Kidney epithelial cell (primary cell): Measurements from ENCODE around the gene MIEF1. TPM values are rescaled to one million over a fixed set of nuclear protein-coding genes. Genes with fewer than 3 reads are reported as not detected.

Source experiments
- DNase-seq: peaks from one replicate; pipeline ENCODE4 v3.0.0-alpha.2; 2010; ENCODE audit warnings: low read depth
- H3K27me3 ChIP-seq: 2 replicates; pipeline ENCODE4 v1.6.0; 2011; ENCODE audit warnings: low read length; ENCODE audit not compliant: control insufficient read depth, insufficient read depth
- H3K36me3 ChIP-seq: 2 replicates; pipeline ENCODE4 v1.5.1; 2011; ENCODE audit warnings: low read length; ENCODE audit not compliant: control insufficient read depth, insufficient read depth
- H3K4me3 ChIP-seq: 2 replicates; pipeline ENCODE4 v1.5.1; 2011; ENCODE audit warnings: low read depth, mild to moderate bottlenecking, control low read depth, low read length
- CTCF ChIP-seq: IDR thresholded peaks from 2 replicates; pipeline ENCODE4 v1.5.1; 2011; ENCODE audit warnings: mild to moderate bottlenecking, moderate library complexity, low read length, control low read depth, inconsistent platforms; ENCODE audit not compliant: insufficient read depth, poor library complexity, severe bottlenecking
- total RNA-seq: library from RNA; depleted of rRNA; stranded (reverse); fragments of >200 nt; gene quantifications from 2 replicates; pipeline ENCODE4 v1.2.3, GENCODE V29; 2015

MIEF1 gene
- total RNA-seq, 1 donor from 2014 or later = 54.6 TPM

GRCh38 chr22:39558254-39558727 is 56.2 kb downstream of the MIEF1 start:
- no peak for TF ChIP-seq CTCF
- H3K4me3 ChIP-seq = no peak overlapping the region
- DNase-seq = no peak
- H3K27me3 ChIP-seq = peaks cover 70% of the 10 kb centered on the region
- H3K36me3 ChIP-seq = no peaks in the 10 kb centered on the region

- H3K27me3 ChIP-seq = peaks cover 75% of the 10 kb centered on the region
- no peak overlapping the region for H3K4me3 ChIP-seq
- DNase-seq = no peak
- TF ChIP-seq CTCF = no peak
- H3K36me3 ChIP-seq = no peaks in the 10 kb centered on the region
Observed at GRCh38 chr22:39558950-39559349, 56.9 kb downstream of the MIEF1 start.

- H3K27me3 ChIP-seq = peaks cover 75% of the 10 kb centered on the region
Observed at GRCh38 chr22:39559456-39560105, 57.5 kb downstream of the MIEF1 start.

GRCh38 chr22:39560127-39560526 is 58.0 kb downstream of the MIEF1 start:
- Histone ChIP-seq H3K4me3 (no peak overlapping the region), H3K27me3 (peaks cover 75% of the 10 kb centered on the region), H3K36me3 (no peaks in the 10 kb centered on the region)
- no peak for TF ChIP-seq CTCF
- DNase-seq = no peak

More at GRCh38 chr22:39559456-39560105, 57.5 kb downstream of the MIEF1 start:
- TF ChIP-seq CTCF = peak; percentile 66
- Histone ChIP-seq H3K4me3 (no peak overlapping the region), H3K36me3 (no peaks in the 10 kb centered on the region)
- no peak for DNase-seq

GRCh38 chr22:39562839-39563489 is 60.9 kb downstream of the MIEF1 start:
- no peak for TF ChIP-seq CTCF
- no peaks in the 10 kb centered on the region for H3K36me3 ChIP-seq
- H3K4me3 ChIP-seq = no peak overlapping the region

More at GRCh38 chr22:39562839-39563489, 60.9 kb downstream of the MIEF1 start:
- peaks cover 56% of the 10 kb centered on the region for H3K27me3 ChIP-seq
- no peak for DNase-seq
